ENCODE results near the gene HUS1.
"Not testable (repeated sequence)": the region's sequence is repeated elsewhere in the genome, so short reads cannot be mapped to it uniquely, and the experiment has no call there.

The HUS1 gene

GRCh38 chr7:47945261-47946015 lies 34.0 kb downstream of the HUS1 start:
- CTCF ChIA-PET: interaction anchor here (0.8 to 13.2 kb wide), 41 partner anchors 8 to 679 kb away, joined by 3 to 286 read pairs (median 5); no protein-coding TSS in a partner anchor
- POLR2A ChIA-PET: interaction anchor here (0.8 to 1.2 kb wide), 2 partner anchors 9 to 209 kb away, joined by 3 to 4 read pairs; no protein-coding TSS in a partner anchor
- no peak overlapping the region for H3K4me3 ChIP-seq (ENCODE audit: low read depth, low read length)
- DNase-seq (ENCODE audit: low read depth, low spot score): no peak
- TF ChIP-seq CTCF (IDR thresholded peaks at IDR 0.05; ENCODE audit: insufficient read depth, low read length, missing control alignments): peak; percentile 49

- DNase-seq (ENCODE audit: low read depth, low spot score): no peak
- no peak overlapping the region for H3K4me3 ChIP-seq (ENCODE audit: low read depth, low read length)
- POLR2A ChIA-PET: interaction anchor here (0.8 to 1.2 kb wide), 2 partner anchors 10 to 210 kb away, joined by 3 to 4 read pairs; no protein-coding TSS in a partner anchor
- CTCF ChIA-PET: interaction anchor here (0.7 to 13.2 kb wide), 43 partner anchors 8 to 679 kb away, joined by 3 to 286 read pairs (median 5); no protein-coding TSS in a partner anchor
- TF ChIP-seq CTCF (IDR thresholded peaks at IDR 0.05; ENCODE audit: insufficient read depth, low read length, missing control alignments): no peak
Measured at GRCh38 chr7:47944536-47945260, 34.7 kb downstream of the HUS1 start.

GRCh38 chr7:47943676-47944474 lies 35.5 kb downstream of the HUS1 start:
- ChIA-PET CTCF (interaction anchor here (0.7 to 13.2 kb wide), 29 partner anchors 10 to 678 kb away, joined by 3 to 286 read pairs (median 6); no protein-coding TSS in a partner anchor), POLR2A (no interaction called here)
- no peak for TF ChIP-seq CTCF (IDR thresholded peaks at IDR 0.05; ENCODE audit: insufficient read depth, low read length, missing control alignments)
- H3K4me3 ChIP-seq (ENCODE audit: low read depth, low read length): no peak overlapping the region
- no peak for DNase-seq (ENCODE audit: low read depth, low spot score)

GRCh38 chr7:47942651-47943050 lies 36.8 kb downstream of the HUS1 start:
- CTCF ChIA-PET: interaction anchor here (1.1 to 13.2 kb wide), 5 partner anchors 26 to 213 kb away, joined by 6 to 286 read pairs (median 85); no protein-coding TSS in a partner anchor
- DNase-seq (ENCODE audit: low read depth, low spot score); POLR2A ChIA-PET; H3K4me3 ChIP-seq (ENCODE audit: low read depth, low read length): not testable (repeated sequence)

- TF ChIP-seq CTCF (IDR thresholded peaks at IDR 0.05; ENCODE audit: insufficient read depth, low read length, missing control alignments): no peak
- ChIA-PET CTCF (interaction anchor here (1.0 to 13.2 kb wide), 5 partner anchors 25 to 550 kb away, joined by 3 to 240 read pairs (median 6); no protein-coding TSS in a partner anchor), POLR2A (interaction anchor here (0.6 kb wide), 1 partner anchor 155 kb away, joined by 3 read pairs; no protein-coding TSS in a partner anchor)
- no peak overlapping the region for H3K4me3 ChIP-seq (ENCODE audit: low read depth, low read length)
- no peak for DNase-seq (ENCODE audit: low read depth, low spot score)
Measured at GRCh38 chr7:47942132-47942531, 37.3 kb downstream of the HUS1 start.

All from AG04449 (cell line).